CD4-positive, alpha-beta T cell treated with Interferon gamma for 1 hour (primary cell): ENCODE results near the gene UNC13A.
"Not testable (repeated sequence)": the region's sequence is repeated elsewhere in the genome, so short reads cannot be mapped to it uniquely, and the experiment has no call there.

Experiments used
- DNase-seq: peaks from one replicate; pipeline ENCODE4 v3.0.0-alpha.2; 2020

The UNC13A gene

GRCh38 chr19:17599780-17600179 lies 88.4 kb downstream of the UNC13A start:
- DNase-seq = no peak

DNA sequence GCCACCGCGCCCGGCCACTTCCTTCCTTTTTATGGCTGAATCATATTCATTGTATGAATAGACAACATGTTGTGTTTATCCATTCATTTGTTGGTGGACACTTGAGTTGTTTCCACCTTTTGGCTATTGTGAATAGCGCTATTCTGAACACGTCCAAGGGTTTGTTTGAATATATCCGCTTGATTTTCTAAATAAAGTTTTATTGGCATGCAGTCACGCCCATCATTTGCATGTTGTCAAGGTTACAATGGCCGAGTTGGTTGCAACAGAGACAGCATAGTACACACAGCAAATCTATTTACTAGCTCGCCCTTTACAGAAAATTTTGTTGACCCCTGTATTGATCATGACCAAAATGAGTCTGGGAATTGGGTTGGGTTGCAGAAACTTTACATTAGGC lies 89.2 kb downstream of the UNC13A start:
- no peak for DNase-seq

GRCh38 chr19:17598063-17598462 lies 90.1 kb downstream of the UNC13A start:
- DNase-seq = not testable (repeated sequence)

GRCh38 chr19:17594296-17594695 lies 93.9 kb downstream of the UNC13A start:
- DNase-seq = not testable (repeated sequence)

DNA sequence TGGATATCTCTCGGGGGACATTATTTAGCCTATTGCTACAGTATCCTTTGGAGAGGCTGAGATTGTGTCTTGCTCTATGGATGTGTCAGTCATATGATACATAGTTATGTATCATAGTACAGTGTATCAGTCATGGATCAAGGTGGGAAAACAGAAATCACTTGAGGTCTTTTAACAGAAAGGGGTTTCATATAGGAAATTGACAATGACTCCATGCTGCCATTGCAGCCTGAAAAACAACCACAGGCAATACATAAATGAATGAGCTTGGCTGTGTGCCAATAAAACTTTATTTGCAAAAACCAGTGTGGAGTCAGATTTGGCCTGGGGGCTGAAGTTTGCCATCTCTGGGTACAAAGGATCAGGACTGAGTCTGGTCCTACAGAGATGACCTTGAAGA lies 97.3 kb downstream of the UNC13A start:
- no peak for DNase-seq

DNA sequence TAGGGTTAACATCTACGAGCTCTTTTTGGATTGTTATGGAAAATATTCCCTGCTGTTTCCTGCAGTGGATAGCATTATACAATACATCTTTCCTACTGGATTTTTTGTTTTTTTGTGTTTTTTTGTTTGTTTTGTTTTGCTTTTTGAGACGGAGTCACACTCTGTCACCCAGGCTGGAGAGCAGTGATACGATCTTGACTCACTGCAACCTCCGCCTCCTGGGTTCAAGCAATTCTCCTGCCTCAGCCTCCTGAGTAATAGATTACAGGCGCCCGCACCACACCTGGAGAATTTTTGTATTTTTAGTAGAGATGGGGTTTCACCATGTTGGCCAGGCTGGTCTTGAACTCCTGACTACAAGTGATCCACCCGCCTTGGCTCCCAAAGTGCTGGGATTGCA lies 102.8 kb downstream of the UNC13A start:
- DNase-seq = not testable (repeated sequence)

DNA sequence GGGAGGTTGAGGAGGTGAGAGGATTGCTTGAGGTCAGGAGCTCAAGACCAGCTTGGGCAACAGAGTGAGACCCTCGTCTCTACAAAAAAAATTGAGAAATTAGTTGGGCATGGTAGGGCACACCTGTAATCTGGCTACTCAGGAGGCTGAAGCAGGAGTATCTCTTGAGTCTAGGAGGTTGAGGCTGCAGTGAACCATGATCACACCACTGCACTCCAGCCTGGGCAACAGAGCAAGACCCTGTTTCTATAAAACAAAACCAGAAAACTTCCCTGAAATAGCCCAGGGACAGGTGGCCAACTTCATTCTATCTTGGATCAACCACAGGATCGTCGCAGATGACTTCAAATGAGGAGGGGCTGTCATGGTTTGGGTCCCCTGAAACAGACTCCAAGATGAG lies 104.0 kb downstream of the UNC13A start:
- DNase-seq = no peak

GRCh38 chr19:17582613-17583012 lies 105.5 kb downstream of the UNC13A start:
- no peak for DNase-seq

DNA sequence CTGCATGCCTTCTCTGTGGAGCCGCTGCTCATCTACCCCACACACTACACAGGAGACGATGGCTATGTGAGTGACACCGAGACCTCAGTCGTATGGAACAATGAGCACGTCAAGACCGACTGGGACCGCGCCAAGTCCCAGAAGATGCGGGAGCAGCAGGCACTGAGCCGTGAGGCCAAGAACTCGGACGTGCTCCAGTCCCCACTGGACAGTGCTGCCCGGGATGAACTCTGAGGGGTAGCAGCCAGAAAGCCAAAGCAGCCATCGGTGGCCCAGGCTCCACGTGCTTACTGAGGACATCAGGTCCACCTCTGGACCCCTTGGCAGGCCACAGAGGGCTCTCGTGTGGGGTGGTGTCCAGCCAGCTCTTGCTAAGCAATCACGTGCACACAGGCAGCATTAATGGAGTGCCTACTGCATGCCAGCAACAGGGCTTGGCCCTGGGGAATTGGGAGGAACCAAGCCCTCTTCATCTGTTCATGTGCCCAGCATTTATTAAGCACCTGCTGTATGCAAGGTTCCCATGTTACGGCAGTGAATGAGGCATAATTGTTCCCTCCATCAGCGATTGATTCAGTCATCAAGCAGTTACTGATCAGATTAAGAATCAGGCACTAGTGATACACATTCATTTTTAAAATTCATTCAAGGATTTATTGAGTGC lies 106.8 kb downstream of the UNC13A start:
- DNase-seq = no peak

DNA sequence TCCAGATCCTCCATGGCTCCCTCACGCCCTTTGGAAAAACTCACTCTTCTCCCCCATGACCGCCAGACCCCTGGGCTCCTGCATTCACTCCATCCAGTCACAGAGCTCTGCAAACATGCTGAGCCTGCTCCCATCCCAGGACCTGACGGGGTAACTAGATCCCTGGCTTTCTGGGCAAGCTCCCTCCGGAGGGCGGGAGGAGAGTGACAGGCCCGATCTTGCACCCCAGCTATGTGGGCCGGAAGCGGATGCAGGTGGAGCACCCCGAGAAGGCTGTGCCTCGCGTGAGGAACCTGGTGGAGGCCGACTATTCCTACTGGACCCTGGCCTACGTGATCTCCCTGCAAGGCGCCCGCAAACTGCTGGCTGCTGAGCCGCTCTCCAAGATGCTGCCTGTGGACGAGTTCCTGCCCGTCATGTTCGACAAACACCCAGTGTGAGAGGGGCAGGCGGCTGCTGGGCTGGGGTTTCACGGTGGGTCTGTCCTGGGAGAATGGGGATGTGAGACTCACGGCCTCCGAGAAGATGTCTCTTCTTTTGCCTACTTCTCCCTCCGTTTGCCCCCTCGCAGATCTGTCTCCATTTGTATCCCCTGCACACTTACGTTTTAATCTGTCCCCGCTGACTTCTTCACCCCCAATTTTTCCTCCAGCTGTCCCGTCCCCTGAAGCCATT lies 107.5 kb downstream of the UNC13A start:
- no peak for DNase-seq

- DNase-seq = peak; percentile 46
Observed at GRCh38 chr19:17579661-17580244, 108.4 kb downstream of the UNC13A start.

GRCh38 chr19:17577457-17578097 lies 110.6 kb downstream of the UNC13A start:
- no peak for DNase-seq

DNA sequence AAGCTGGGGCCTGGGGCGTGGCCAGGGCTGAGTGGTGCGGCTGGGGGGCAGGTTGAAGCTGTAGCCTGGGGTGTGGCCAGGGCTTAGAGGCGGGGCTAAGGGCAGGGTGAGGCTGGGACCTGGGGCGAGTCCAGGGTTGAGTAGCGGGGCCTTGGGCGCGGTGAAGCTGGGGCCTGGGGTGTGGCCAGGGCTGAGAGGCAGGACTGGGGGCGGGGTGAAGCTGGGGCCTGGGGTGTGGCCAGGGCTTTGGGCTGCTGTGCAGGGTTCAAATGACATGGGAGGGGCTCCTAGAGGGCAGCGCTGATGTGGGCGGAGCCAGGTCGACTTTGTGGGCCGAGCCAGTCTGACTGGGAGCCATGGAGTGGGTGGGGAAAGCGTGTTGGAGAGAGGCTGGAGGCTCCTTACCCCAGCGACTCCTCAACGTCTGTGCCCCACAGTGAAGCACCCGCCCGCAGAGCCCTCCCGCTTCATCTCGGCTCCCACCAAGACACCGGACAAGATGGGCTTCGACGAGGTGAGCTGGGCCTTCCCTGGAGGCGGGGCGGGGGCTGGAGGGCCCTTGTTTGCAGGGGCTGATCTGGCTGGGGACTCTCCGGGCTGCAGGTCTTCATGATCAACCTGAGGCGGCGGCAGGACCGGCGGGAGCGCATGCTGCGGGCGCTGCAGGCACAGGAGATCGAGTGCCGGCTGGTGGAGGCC lies 111.2 kb downstream of the UNC13A start:
- no peak for DNase-seq

GRCh38 chr19:17575871-17576757 lies 112.0 kb downstream of the UNC13A start:
- no peak for DNase-seq

- DNase-seq = no peak
Observed at GRCh38 chr19:17572638-17573037, 115.5 kb downstream of the UNC13A start.

DNA sequence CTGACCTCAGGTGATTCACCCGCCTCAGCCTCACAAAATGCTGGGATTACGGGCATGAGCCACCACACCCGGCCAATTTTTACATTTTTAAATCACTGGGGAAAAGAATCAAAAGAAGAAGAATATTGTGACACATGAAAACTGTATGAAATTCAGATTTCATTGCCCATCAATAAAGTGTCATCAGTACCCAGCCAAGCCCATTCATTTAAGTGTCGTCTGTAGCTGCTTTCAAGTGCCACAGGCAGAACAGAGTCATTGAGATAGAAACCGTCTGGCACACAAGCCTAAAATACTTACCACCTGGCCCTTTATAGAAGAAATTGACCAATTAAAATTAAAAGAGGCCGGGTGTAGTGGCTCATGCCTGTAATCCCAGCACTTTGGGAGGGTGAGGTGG lies 117.4 kb downstream of the UNC13A start:
- no peak for DNase-seq

DNA sequence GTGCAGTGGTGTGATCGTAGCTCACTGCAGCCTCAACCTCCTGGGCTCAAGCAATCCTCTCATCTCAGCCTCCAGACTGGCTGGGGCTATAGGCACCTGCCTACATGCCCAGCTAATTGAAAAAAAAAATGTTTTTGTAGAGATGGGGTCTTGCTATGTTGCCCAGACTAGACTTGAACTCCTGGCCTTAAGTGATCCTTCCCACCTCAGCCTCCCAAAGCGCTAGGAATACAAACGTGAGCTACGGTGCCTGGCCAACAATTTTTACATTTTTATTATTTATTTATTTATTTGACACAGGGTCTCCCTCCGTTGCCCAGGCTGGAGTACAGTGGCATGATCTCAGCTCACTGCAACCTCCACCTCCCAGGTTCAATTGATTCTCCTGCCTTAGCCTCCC lies 117.9 kb downstream of the UNC13A start:
- DNase-seq = not testable (repeated sequence)

GRCh38 chr19:17567940-17568339 lies 120.2 kb downstream of the UNC13A start:
- DNase-seq = no peak

DNA sequence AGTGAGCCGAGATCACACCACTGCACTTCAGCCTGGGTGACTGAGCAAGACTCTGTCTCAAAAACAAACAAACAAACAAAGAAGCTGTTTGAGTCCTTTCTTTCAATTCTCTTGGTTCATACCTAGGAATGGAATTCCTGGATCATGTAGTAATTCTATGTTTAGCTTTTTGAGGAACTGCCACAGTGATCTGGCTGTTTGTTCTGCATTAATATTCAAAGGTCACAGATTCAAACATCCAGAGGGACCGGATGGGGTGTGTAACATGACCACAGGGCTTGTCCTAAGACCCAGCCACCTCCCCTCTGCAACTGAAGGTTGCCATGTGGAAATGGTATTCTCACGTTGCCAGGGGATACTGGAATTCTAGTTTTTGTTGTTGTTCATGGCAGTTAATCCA lies 122.5 kb downstream of the UNC13A start:
- no peak for DNase-seq

GRCh38 chr19:17564781-17565180 lies 123.4 kb downstream of the UNC13A start:
- DNase-seq = no peak

GRCh38 chr19:17562561-17562960 lies 125.6 kb downstream of the UNC13A start:
- no peak for DNase-seq

DNA sequence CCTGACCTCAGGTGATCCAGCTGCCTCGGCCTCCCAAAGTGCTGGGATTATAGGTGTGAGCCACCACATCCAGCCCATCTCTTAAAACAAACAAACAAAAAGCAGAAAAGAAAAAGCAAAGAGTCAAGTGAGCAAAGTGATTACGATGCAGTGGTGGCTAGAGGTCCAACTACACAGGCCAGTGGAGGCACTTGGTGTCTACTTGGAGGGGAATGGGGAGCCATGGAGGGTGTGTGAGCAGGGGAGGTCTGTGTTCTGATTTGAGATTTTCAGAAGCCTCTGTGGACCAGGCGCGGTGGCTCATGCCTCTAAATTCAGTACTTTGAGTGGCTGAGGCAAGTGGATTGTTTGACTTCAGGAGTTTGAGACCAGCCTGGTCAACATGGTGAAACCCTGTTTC lies 126.1 kb downstream of the UNC13A start:
- DNase-seq = no peak
